ENCODE measurements around the gene KRTAP10-2. TPM values are rescaled to one million over a fixed set of nuclear protein-coding genes. Genes with fewer than 3 reads are reported as not detected.

Gene KRTAP10-2
- total RNA-seq, 1 experiment from 2014 or later: not detected

- H3K27ac Mint-ChIP-seq: peak overlapping the region in 1 of 3 experiments; percentile 13; a peak in 2 of 7 replicates
- Histone ChIP-seq H3K79me1 (ENCODE audit: insufficient read depth, low read depth, low read length, poor library complexity, severe bottlenecking) (no peaks in the 10 kb centered on the region), H3K79me2 (ENCODE audit: insufficient read depth, low read length) (no peaks in the 10 kb centered on the region), H3K4ac (ENCODE audit: low read depth, low read length) (no peak overlapping the region), H3K9me3 (ENCODE audit: control insufficient read depth, low read depth, low read length) (no peaks in the 10 kb centered on the region), H3K23me2 (ENCODE audit: insufficient read length, low read depth, low read length, poor library complexity, severe bottlenecking) (no peaks in the 10 kb centered on the region), H3K23ac (ENCODE audit: insufficient read length, low read depth, low read length) (no peak overlapping the region), H4K91ac (ENCODE audit: insufficient read length, low read depth, low read length) (no peak overlapping the region), H4K20me1 (ENCODE audit: control insufficient read depth, insufficient read depth, insufficient read length) (peaks cover 5% of the 10 kb centered on the region), H2BK12ac (ENCODE audit: insufficient read length, low read depth, low read length) (no peak overlapping the region), H2BK5ac (ENCODE audit: insufficient read length, low read length) (no peak overlapping the region), H3K4me2 (ENCODE audit: insufficient read depth, insufficient read length, low read length) (no peak overlapping the region), H3K18ac (ENCODE audit: insufficient read length, low read depth, low read length) (no peak overlapping the region), H4K5ac (ENCODE audit: insufficient read length, low read depth, low read length) (no peak overlapping the region), H2BK120ac (ENCODE audit: low read depth, low read length, poor library complexity, severe bottlenecking) (no peak overlapping the region), H2BK15ac (ENCODE audit: low read depth, low read length) (no peak overlapping the region), H4K8ac (replicated peaks; ENCODE audit: insufficient read length, low read depth, low read length) (no peak overlapping the region), H3K27ac (ENCODE audit: insufficient read length, low read depth, low read length) (no peak overlapping the region), H2BK20ac (ENCODE audit: low read depth, low read length, poor library complexity, severe bottlenecking) (no peak overlapping the region), H2AFZ (ENCODE audit: low read length) (no peak overlapping the region), H3K56ac (ENCODE audit: insufficient read length, low read depth, low read length) (no peak overlapping the region), H3K14ac (ENCODE audit: insufficient read depth, low read length) (no peak overlapping the region; the same call in 1 of the 2 replicates), H2AK5ac (ENCODE audit: insufficient read length, low read length) (no peak overlapping the region), H3K4me1 (ENCODE audit: insufficient read depth, low read length) (no peaks in the 10 kb centered on the region), H3K27me3 (ENCODE audit: insufficient read depth, low read length) (no peaks in the 10 kb centered on the region), H3T11ph (ENCODE audit: low read length) (no peak overlapping the region), H3K9ac (ENCODE audit: extremely low read depth, insufficient read length, low read length) (no peak overlapping the region)
- peaks cover 0 to 5% of the 10 kb centered on the region in 2 experiments; a peak in 2 of 4 replicates for H3K4me1 Mint-ChIP-seq
- H3K4me3 Mint-ChIP-seq: no peak overlapping the region
- DNase-seq: no peak
- H3K27me3 Mint-ChIP-seq (ENCODE audit: low read depth): no peaks in the 10 kb centered on the region
- TF ChIP-seq CTCF (conservative IDR thresholded peaks at IDR 0.05): no peak
- no peaks in the 10 kb centered on the region for H3K9me3 Mint-ChIP-seq
- no CpG with 5 or more reads among the region's 12 CpGs for WGBS (ENCODE audit: extremely low coverage, insufficient read length, low lambda C conversion rate)
- H3K36me3 Mint-ChIP-seq (ENCODE audit: insufficient read depth in 1 of 3, low read depth in 3 of 3): peaks cover 0 to 6% (median 3%) of the 10 kb centered on the region in 3 experiments; a peak in 4 of 7 replicates
Measured at GRCh38 chr21:44509539-44509938, 41.8 kb downstream of the KRTAP10-2 start.
